GM19240 (cell line): ENCODE data around the gene FAM50A.

Experiments used
- DNase-seq: peaks from one replicate; pipeline ENCODE4 v3.0.0; 2011; ENCODE audit warnings: low spot score; ENCODE audit not compliant: insufficient read length

FAM50A gene

DNA sequence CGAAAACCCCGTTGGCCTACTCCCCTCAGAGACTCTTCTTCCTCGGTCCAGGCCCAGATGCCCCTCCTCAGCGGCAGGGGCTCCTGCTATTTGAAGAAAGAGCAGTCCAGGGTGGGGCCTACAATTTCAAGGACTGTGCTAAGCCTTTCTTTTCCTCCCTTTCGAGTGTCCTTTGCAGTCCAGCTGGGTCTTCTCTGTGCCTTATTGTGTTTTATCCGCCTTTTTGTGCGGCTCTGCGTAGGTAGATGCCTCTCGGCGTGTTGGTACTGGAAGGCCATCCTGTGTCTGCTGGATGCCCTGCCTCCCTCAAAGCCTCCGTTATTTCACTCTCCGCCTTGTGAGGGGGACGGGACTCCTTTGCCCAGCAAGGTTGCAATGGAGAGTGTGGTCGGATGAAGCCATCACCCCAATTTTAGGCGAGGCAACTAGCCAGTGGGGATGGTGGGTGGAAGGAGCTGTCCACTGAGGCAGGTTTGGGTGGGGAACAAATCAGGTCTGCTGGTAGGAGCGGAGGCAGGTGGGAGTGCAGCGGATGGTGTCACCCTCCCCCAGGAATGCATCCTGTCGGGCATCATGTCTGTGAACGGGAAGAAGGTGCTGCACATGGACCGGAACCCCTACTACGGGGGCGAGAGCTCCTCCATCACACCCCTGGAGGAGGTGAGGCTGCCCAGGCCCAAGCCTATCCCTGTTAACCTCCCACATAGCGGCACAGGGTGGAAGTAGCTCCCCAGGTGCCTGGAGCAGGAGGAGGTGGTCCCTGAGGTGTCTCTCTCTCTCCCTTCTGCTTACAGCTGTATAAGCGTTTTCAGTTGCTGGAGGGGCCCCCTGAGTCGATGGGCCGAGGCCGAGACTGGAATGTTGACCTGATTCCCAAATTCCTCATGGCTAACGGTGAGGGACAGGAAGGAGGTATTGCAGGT, 5.7 kb upstream of the FAM50A start:
- DNase-seq = no peak

DNA sequence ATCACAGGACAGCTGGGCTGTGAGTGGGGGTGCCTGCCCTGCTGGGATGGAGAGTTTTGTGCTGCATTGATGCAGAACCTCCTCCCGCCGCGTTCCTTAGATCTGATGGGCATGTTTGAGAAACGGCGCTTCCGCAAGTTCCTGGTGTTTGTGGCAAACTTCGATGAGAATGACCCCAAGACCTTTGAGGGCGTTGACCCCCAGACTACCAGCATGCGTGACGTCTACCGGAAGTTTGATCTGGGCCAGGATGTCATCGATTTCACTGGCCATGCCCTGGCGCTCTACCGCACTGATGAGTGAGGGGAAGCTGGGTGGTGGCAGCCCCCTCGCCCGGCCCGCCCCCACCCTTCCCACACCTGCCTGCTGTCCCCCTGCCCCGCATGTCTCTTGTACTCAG, 4.1 kb upstream of the FAM50A start:
- DNase-seq = no peak

DNA sequence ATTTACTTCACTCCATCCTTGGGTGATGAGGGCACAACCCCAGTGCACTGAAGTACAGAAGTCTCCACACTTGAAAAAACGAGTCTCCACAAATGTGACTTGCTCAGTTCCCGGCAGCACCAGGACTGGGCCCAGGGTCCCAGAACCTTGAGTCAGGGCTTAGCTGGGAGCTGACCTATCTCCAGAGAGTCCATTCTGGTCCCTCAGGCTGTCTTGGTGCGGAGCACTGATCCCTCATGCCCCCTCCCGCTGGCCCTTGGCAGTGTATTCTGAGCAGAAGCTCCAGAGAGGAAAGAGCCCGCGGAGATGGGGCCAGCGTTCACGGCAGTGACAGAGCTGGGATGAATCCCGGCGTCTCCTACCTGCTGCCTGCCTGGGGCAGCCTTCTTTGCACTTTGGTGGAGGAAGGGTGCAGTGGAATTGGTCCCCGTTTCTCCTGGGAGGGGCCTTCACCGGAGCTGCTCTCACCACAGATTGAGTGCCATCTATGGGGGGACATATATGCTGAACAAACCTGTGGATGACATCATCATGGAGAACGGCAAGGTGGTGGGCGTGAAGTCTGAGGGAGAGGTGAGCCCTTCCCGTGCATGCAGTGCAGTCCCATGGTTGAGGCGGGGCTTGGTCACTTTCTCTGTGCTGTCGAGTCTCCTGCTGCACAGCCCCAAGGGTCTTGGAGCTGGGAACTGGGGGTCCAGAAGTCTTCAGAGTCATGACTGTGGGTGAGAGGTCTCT, 3.2 kb upstream of the FAM50A start:
- DNase-seq = no peak

DNA sequence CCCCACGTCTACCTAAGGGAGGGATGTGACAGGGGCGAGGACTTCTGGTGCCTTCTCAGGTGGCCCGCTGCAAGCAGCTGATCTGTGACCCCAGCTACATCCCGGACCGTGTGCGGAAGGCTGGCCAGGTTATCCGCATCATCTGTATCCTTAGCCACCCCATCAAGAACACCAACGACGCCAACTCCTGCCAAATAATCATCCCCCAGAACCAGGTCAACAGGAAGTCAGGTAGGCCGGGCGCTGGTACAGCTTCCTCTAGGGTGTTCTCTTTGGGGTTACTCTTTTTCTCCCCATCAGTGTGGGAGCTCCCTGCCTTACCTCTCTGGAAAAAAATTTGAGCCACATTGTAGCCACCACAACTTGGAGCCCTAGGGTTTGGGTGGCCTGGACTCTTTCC, 2.4 kb upstream of the FAM50A start:
- no peak for DNase-seq

GRCh38 chrX:154441984-154442707, 1.8 kb upstream of the FAM50A start:
- no peak for DNase-seq

GRCh38 chrX:154443479-154443910, 446 bp upstream of the FAM50A start:
- no peak for DNase-seq

- no peak for DNase-seq
These were observed 860 bp downstream of the FAM50A start for GRCh38 chrX:154444755-154445246.

DNA sequence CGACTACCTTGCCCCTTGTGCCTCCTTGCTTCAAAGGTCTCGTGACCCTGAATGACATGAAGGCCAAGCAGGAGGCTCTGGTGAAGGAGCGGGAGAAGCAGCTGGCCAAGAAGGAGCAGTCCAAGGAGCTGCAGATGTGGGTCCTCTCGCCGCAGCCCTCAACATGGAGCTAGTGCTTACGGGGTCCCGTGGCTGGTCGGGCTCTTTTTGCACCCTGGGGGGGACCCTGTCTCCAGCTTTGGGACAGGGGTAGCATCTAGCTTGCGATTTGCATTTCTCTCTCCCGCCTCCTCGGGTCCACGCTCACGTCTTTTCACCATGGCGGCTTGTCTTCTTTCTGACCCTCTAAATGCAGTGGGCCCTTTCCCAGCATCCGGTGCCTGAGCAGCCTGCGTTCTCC, 1.8 kb downstream of the FAM50A start:
- DNase-seq = no peak

- no peak for DNase-seq
These were observed 2.5 kb downstream of the FAM50A start for GRCh38 chrX:154446430-154446829.

- no peak for DNase-seq
These were observed 4.5 kb downstream of the FAM50A start for GRCh38 chrX:154448484-154448883.

- DNase-seq = no peak
These were observed 5.7 kb downstream of the FAM50A start for GRCh38 chrX:154449618-154450017.

DNA sequence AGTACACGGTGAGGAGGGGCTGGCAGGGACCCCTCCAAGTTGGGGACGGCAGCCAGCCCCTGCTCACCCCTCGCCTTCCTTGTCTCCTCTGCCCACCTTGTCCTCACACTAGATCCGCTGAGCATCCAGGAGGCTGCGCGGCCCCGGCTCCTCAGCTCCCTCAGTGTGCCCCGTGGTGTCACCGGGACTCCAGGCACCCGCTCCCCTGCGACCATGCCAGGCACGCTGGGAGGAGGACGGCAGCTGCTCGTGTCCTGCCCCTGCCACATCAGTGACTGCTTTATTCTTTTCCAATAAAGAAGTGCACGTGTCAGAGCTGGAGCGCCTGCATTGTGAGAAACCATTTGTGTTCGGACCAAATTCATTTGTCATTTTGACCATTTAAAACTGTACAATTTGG, 6.4 kb downstream of the FAM50A start:
- no peak for DNase-seq

- no peak for DNase-seq
These were observed 8.9 kb downstream of the FAM50A start for GRCh38 chrX:154452823-154453222.

DNA sequence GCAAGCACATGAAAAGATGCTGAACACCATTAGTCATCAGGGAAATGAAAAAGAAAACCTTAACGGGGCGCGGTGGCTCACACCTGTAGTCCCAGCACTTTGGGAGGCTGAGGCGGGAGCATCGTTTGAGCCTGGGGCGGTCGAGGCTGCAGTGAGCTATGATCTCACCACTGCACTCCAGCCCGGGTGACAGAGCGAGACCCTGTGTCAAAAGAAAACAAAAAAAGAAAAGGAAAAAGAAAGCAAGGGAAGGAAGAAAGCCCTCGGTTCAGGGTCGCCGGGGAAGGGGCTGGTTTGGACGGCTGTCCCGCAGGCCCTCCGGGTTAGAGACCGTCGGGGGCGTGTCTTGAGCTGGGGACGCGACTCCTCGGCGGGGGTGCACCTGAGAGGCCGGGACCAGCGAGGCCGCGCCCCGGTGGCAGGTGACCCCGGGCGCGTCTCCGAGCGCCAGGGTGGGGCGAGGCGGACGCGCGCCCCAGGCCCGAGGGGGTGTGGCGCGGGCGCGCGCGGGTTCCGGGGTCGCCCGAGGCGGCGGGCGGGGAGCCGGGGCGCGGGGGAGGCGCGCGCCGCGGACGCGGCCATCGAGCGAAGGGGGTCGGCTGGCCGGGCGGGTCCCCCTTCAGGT, 13.7 kb downstream of the FAM50A start:
- peak; percentile 43 for DNase-seq

GRCh38 chrX:154458116-154458953, 14.4 kb downstream of the FAM50A start, which contains the start of gene PLXNA3:
Gene PLXNA3, plus strand, starts transcription at chrX:154458281. Its CDS starts 1,903 bp downstream, at chrX:154460184.
- no peak for DNase-seq

DNA sequence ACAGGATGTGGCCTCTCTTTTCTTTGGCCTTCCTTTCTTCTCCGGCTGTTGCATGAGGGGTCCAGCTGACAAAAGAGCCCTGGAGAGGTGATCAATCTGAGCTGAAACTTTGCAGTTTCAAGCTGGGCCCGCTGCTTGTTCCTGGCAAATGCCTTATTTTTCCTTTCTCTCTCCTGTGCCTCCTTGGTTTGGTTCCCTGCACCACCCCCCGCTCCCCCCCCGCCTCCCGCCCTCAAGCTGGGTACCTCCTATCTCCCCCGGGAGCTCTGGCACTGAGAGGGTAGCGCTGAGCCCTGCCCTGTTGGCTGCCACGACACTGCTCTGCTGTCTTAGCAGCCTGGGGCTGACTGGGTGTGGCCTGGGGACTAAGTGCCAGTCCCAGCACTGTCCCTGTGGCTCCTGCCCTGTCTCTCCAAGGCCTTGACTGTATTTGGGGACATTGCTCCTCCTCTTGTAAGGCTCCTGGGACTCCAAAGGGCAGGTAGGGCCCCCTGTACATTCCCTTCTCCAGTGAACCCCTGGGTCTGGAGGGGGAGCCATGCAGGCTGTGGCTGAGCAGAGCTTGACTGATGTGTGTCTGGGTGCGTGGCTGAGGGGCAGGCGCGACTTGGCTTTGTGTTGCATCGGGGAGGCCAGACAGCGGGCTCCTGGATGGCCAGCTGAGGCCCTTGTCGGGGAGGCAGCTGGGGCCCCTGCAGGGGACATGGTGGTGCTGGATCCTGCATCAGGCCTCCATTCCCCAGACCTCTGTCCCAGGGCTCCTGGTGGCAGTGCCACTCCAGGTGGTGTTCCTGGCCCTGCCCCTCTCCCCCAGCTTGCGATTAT, 15.2 kb downstream of the FAM50A start:
- no peak for DNase-seq

GRCh38 chrX:154459832-154460231, 15.9 kb downstream of the FAM50A start:
- no peak for DNase-seq

DNA sequence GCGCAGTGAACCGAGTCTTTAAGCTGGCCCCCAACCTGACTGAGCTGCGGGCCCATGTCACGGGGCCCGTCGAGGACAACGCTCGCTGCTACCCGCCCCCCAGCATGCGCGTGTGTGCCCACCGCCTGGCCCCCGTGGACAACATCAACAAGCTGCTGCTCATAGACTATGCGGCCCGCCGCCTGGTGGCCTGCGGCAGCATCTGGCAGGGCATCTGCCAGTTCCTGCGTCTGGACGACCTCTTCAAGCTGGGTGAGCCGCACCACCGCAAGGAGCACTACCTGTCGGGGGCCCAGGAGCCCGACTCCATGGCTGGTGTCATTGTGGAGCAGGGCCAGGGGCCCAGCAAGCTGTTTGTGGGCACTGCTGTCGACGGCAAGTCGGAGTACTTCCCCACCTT, 16.4 kb downstream of the FAM50A start:
- DNase-seq = no peak

DNA sequence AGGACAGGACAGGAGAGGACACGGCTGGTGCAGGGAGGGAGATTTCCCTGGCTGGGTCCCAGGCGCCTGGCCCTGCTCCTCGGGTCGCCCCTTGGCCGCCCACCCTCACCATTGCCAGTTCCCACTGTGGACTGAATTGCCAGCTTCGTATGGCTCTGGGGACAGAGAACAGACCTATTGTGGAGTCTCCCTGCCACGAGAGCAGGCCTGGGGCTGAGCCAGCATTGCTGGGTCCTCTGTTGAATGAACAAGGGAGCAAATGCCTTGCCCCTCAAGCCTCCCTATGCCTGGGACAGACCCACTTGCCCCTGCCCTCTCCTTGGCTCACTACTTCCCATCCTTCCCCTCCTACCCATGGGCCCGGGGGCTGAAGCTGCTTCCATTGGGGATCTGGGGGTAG, 18.5 kb downstream of the FAM50A start:
- no peak for DNase-seq
